Activated CD8-positive, alpha-beta memory T cell treated with anti-CD3 and anti-CD28 coated beads, Interleukin-2, amount 50 U/mL, for 1 hour (primary cell): ENCODE data around the gene UNCX.
"Not testable (repeated sequence)": the region's sequence is repeated elsewhere in the genome, so short reads cannot be mapped to it uniquely, and the experiment has no call there.

ENCODE experiments used
- DNase-seq: peaks from one replicate; pipeline ENCODE4 v3.0.0-alpha.2; 2020; ENCODE audit errors: extremely low read depth

The UNCX gene

DNA sequence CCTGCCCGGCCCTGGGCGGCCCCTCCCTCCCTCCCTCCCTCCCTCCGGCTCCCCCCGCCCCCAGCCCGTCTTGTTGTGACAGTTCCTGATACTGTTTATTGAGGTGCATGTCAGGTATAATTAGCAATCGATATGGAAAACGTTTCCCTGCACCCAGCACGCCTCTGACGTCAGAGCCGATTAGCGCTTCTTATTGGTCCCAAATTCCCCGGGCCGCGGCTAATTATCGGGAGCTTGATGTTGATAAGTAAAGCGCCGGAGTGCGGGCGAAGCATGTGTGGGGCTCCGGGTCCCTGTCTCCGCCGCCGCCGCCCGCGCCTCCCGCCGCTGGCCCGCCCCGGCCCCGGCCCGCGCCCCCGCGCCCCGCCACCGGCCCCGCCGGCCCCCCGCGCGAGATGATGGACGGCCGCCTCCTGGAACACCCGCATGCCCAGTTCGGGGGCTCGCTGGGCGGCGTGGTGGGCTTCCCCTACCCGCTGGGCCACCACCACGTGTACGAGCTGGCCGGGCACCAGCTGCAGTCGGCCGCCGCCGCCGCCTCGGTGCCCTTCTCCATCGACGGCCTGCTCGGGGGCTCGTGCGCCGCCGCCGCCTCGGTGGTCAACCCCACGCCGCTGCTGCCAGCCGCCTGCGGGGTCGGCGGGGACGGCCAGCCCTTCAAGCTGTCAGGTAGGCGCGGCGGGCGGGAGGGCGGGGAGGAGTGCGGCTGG, at the start of gene UNCX:
TSS of gene UNCX (plus strand) at position 250 of the 710 bp plus-strand sequence. CDS start at position 396, 146 bp downstream.
- DNase-seq, result no peak

DNA sequence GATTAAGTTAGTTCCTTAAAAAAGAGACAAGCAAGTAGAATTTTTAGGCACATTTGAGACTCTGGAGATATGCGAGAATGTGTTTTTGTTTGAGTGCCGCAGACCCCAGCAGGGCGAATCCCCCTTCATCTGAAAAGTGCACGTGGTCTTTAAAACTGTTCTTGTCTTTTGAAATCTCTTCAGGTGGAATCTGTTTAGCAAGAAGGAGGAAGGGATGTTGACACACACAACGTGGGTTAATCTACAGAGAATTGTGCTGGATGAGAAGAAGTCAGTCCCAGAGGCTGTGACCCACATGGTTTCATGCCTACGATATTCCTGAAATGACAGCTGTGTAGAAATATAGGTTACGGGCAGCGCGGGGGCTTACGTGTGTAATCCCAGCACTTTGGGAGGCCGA, 45.5 kb upstream of the UNCX start:
- DNase-seq, result no peak

DNA sequence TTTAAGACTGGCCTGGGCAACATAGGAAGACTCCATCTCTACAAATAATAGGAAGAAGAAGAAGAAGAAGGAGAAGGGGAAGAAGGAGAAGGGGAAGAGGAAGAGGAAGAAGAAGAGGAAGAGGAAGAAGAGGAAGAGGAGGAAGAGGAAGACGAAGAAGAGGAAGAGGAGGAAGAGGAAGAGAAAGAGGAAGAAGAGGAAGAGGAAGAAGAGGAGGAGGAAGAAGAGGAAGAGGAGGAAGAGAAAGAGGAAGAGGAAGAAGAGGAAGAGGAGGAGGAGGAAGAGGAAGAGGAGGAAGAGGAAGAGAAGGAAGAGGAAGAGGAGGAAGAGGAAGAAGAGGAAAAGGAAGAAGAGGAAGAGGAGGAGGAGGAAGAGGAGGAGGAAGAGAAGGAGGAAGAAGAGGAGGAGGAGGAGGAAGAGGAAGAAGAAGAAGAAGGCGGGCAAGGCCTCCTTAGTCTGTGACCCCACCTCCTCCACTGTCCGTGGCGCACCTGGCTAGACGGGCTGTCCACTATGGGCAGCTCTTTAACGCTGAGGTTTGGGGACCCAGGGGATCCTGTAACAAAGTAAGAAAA, 43.9 kb upstream of the UNCX start:
- DNase-seq, result no peak

DNA sequence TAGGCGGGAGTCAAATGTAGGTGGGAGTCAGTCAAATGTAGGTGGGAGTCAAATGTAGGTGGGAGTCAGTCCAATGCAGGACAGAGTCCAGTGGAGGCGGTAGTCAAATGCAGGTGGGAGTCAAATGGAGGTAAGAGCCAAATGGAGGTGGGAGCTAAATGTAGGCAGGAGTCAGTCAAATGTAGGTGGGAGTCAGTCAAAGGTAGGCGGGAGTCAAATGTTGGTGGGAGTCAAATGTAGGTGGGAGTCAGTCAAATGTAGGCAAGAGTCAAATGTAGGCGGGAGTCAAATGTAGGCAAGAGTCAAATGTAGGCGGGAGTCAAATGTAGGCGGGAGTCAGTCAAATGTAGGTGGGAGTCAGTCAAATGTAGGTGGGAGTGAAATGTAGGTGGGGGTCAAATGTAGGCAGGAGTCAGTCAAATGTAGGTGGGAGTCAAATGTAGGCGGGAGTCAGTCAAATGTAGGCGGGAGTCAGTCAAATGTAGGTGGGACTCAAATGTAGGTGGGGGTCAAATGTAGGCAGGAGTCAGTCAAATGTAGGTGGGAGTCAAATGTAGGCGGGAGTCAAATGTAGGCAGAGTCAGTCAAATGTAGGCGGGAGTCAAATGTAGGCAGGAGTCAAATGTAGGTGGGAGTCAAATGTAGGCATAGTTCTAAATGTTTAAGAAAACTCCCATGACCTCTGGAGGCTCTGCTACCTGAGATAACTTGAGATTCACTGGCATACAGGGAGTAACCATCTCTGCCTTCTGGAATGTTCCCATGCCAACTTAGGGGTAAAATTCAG, 42.5 kb upstream of the UNCX start:
- no peak for DNase-seq

DNA sequence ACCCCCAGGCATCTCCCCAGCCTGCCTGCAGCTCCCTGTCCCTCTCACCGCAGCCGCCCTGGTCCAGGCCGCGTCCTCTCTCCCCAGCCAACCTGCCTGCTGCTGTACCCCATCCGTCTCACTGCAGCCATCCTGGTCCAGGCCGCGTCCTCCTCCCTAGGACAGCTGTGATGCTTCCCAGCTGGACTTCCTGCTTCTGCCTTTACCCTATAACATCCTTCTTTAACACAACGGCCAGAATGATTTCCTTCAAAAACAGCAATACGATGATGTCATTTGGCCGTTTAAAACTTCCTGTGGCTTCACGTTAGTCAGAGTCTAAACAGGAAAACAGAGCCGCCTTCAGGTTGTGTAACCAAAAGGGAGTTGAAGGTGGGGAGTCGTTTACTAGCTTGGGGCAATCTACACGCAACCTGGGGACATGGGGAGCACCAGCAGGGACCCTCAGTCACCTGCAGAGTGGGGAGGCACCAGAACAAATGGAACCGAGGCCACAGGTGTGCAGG, 40.4 kb upstream of the UNCX start:
- DNase-seq, result no peak

DNA sequence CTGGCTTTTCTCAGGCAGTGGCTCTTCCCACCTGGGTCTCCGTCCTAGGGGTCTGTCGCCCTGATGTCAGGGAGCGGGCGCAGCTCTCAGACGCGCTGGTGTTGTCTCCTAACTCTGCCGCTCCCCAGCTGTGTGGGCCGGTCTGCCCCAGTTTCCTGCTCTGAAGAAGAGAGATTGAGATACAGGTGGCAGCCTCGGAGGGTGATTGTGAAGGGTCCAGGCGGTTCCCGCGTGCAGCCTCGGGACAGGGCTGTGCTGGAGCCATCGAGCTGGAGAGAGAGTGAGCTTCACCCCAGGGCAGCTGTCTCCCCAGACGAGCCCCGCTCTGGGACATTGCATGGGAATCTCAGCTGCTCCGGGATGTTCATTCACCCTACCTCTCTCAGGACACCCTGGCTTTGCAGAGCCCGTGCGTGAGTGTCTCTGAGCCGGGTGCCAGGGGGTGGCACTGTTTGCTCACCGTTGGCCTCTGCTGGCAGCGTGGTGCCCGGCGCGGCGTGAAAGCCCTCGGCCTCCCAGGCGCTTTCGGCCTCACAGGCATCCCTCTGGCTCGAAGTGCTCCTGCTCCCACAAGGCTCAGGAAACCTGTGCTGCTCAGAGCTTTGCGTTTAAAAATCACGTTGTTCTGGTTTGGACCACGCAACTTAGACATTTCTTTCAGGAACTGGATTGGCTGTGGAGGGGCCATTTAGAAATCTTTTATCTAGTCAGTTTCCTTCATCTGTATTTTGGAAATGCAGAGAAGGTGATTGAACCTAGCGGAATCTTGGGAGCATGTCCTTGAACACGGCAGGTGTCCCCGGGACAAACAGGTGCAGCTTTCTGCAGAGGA, 38.9 kb upstream of the UNCX start:
- DNase-seq, result no peak

DNA sequence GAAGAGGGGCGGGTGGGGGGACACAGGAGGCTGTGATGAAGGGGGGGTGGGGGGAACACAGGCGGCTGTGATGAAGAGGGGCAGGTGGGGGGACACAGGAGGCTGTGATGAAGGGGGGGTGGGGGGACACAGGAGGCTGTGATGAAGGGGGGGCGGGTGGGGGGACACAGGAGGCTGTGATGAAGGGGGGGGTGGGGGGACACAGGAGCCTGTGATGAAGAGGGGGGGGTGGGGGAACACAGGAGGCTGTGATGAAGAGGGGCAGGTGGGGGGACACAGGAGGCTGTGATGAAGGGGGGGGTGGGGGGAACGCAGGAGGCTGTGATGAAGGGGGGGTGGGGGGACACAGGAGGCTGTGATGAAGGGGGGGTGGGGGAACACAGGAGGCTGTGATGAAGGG, 36.2 kb upstream of the UNCX start:
- not testable (repeated sequence) for DNase-seq

DNA sequence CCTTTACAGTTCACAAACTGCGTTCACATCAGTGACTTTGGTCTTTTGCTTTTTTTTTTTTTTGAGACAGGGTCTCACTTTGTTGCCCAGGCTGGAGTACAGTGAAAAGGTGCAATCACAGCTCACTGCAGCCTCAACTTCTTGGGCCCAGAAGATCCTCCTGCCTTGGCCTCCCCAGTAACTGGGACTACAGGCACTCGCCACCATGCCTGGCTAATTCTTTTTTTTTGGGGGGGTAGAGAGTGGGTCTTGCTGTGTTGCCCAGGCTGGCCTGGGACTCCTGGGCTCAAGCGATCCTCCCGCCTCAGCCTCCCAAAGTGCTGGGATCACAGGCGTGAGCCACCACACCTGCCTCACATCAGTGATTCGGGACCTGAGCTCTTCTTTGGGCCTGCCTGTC, 35.7 kb upstream of the UNCX start:
- no peak for DNase-seq

DNA sequence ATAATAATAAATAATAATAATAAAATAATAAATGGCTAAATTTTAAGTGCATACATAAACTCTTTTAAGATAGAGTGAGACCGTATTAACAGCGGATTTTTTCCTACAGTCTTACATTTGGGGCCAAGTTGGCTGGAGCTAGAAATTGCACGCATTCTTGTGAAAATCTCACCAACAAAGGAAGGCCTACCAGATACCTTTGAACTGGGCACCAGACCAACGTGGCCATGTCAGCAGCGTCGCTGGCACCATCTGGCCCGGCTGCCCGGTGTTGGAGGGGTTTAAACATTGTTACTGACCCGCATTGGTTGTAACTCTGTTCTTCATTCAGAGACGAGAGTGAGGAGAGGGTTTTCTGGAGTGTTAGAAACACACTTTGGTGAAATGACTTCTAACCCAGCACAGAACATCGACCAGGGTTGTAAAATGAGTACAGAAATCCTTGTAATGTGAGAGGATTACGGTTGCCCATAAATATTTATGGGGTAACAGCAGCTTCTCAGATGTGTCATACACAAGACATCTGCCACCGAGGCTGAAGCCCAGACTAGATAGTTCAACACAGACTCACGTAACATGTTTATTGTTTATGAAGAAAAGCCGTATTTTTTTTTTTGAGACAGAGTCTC, 34.6 kb upstream of the UNCX start:
- DNase-seq, result no peak

DNA sequence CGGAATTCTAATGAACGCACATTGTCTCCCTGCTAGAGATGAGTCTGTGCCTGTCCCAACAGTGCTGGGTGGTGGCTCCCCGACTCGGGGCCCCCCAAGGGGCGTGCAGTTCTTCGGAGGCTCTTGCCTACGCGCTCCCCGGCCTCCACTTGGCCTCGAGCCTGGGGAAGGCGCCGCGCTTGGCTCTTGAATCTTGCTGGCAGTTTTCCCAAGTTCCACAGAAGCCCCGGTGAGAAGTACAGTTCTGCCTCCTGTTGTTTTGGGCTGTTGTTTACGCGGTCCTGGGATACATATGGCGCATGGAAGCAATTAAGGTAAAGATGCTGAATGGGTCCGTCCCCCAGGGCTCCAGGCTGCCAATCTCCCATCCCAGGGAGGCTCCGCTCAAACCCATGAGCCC, 32.6 kb upstream of the UNCX start:
- DNase-seq, result no peak

DNA sequence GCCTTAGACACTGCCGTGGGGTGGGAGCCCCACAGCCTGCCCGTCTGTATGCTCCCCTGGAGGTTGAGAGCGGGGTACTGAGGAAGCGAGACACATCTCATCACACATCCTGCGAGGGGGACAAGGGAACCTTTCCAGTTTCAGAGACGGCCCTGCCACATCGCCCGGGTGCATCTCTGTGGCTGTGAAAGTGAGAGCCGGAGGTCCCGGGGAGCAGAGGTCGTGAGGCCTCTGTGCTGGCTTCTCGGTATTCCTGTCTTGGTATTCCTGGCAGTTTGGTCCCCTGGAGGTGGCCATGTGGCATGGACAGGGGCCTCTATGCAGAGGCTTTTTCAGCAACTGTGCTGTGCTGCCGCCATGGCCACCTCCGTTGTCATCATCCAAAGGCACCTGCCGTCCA, 30.8 kb upstream of the UNCX start:
- DNase-seq, result no peak

DNA sequence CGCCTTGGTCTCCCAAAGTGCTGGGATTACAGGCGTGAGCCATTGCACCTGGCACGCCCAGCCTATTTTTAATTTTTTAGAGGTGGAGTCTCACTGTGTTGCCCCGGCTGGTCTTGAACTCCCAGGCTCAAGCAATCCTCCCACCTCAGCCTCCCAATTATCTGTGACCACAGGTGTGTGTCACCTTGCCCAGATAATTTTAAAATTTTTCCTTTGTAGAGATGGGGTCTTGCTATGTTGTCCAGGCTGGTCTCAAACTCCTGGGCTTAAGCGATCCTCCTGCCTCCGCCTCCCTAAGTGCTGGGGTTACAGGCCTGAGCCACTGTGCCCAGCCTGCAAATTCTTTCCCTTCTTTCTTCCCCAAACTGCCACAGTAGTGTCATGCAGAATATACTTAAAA, 29.8 kb upstream of the UNCX start:
- DNase-seq, result not testable (repeated sequence)

DNA sequence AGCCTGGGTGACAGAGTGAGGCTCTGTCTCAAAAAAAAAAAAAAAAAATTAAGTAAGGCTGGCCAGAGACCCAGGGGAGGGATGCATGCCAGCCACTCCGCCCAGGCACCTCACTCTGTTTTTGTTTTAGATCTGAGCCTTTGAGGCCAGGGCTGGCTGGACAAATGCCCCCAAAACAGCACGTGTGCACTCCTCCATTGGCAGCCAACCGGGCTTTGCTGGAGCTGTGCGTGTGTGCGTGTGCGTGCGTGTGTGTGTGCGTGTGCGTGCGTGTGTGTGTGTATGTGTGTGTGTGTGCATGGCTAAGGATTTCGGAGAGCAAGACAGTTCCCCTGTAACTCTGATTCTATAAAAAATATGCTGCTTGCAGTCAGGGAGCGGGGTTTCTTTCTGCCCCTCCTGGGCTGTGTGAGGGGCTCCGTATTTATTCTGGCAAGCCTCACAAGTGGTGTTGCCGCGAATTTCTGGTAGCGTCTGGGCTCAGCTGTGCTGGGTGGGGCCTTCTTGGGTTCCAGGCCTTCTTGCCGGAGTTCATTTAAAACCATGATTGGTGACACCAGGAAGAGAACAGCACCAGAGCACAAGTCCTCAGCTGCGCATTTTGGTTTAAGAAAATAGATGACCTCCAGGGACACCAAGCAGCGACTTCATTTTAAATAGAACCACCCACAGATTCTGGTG, 28.1 kb upstream of the UNCX start:
- DNase-seq, result no peak

DNA sequence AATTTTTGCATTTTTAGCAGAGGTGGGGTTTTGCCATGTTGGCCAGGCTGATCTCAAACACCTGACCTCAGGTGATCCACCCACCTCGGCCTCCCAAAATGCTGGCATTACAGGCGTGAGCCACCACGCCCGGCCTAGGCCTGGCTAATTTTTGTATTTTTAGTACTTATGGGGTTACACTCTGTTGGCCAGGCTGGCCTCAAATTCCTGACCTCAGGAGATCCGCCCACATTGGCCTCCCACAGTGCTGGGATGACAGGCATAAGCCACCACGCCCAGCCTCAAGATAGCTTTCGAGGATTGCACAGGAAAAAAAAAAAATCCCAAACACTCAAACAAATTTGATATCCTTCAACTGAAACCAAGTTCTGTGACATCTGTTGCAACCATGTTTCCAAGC, 26.9 kb upstream of the UNCX start:
- not testable (repeated sequence) for DNase-seq

DNA sequence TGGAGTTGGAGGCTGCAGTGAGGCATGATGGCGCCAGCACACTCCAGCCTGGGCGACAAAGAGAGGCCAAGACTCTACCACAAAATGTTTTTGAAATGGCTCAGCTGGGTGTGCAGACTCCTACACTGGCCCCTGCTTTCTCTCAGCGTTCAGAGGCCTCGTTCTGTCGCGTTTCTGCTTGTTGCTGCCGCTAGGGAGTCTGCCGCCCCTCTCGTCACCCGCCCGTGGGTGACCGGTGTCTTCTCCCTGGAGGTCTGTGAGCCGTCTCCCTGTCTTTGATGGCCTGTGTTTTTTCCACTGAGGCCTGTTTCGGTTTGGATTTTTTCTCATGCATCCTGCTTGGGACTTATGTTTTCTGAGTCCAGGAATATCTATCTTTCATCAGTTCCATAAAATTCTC, 23.6 kb upstream of the UNCX start:
- DNase-seq, result no peak

DNA sequence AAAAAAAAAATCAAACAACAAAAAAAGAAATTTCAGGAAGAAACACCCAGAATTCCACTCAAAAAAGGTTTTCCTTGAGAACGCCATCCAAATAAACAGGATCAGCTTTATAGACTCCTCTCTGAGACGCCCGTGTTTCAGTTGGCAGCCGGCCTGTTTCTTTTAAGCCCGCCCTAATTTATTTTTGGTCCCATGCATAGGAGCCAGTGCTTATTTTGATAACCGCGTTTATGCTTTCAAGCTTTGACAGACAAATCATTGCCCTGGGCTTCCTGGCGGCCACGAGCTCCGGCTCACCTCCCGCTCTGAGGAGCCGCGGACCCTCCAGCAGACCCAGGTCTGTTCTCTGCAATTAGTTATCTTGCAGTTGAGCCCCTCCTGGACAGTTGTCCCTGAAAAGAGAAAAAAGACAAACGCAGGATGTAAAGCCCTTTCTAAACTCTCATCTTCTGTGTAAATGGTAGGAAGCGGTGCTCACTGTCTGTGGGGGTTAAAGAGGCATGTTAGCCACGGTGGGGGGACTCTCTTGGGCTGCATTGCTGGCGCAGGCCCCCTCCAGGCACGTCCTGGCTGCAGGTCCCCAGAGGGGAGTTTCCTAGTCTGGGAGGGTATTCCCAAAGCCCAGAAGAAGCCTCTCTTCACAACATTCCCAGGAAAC, 22.2 kb upstream of the UNCX start:
- no peak for DNase-seq

DNA sequence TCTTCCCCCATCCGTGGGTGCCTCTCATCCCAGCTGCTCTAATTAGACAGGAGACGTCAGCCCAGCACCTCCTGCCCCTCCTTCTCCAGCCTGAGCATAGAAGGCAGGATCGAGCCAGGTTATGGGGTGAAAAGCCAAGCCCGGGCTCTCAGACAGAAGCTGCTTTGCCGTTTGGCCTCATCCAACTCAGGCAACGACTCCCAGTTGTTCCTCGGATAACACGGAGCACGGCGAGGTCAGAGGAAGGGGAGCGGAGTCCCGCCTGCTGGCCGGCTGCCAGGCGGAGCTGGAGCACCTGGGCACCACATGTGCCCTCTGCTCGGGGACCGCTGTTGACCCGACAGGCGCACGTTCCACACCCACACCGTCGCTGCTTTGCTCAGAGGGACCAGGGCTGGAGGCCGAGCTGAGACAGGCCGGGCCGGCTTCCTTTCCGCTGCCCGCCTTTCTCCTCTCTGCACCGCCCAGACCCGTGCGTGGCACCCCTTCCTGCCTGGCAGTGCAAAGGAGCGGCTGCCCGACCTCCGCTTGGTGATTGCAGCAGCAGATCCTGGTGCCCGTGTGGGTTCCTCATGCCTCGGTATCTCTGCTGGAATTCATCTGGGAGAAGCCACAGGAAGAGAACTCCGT, 21.6 kb upstream of the UNCX start:
- DNase-seq, result no peak

DNA sequence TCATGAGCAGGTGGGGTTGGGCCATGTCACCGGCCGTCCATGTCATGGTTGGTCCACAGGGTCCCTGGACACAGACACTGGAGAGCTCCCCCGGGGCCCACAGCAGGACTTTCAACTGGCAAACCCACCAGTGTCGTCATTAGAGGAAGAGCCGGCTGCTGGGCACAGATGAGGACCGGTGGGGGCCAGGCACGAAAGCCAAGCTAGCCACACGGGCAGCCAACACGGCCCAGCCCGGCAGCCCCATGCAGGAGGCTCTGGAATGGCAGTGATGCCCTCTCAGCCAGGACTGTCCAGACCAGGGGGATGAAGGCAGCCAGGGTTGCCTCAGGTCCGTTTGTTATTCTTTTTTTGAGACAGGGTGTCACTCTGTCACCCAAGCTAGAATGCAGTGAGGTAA, 21.1 kb upstream of the UNCX start:
- no peak for DNase-seq

DNA sequence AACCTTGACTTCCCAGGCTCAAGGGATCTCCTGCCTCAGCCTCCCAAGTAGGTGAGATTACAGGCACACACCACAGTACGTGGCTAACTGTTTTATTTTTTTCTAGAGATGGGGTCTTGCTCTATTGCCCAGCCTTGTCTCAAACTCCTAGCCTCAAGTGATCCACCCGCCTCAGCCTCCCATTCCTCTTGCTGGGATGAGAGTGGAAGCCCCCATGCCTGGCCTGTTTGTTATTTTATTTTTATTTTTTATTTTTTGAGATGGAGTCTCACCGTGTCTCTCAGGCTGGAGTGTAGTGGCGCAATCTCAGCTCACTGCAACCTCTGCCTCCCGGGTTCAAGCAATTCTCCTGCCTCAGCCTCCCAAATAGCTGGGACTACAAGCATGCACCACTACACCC, 20.6 kb upstream of the UNCX start:
- DNase-seq, result not testable (repeated sequence)

DNA sequence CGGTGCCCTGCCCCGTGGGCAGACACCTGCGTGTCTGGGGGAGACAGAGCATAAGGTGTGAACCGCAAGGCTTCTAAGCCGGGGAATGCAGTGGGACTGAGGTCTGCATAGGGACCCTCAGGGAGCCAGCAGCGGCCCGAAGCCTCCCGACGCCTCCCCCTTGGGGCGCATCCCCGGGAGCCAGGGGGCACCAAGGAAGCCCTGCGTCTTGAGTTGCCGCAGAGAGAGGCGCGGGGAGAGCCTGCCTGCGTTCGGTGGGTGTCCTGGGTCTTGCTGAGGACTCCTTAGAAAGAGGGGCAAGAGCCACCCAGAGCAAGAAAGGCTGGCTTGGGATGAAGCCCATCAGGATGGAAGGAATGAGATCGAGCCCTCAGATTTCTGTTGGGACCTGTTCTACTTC, 18.2 kb upstream of the UNCX start:
- no peak for DNase-seq
